ENCODE results near the gene TESK1.
"Not testable (repeated sequence)": the region's sequence is repeated elsewhere in the genome, so short reads cannot be mapped to it uniquely, and the experiment has no call there.

- TF ChIP-seq ESRRA (IDR thresholded peaks at IDR 0.05; ENCODE audit: borderline replicate concordance, low read length); TP53 (CRISPR knock-in tag; IDR thresholded peaks at IDR 0.05); RCOR1 (IDR thresholded peaks at IDR 0.05; ENCODE audit: low read depth, low read length); RAD21 (conservative IDR thresholded peaks at IDR 0.05 in 1 of 2, IDR thresholded peaks at IDR 0.05 in 1 of 2); CHD2 (IDR thresholded peaks at IDR 0.05; ENCODE audit: low read length, partially characterized antibody): not testable (repeated sequence)
- TF ChIP-seq, protein P1, sequence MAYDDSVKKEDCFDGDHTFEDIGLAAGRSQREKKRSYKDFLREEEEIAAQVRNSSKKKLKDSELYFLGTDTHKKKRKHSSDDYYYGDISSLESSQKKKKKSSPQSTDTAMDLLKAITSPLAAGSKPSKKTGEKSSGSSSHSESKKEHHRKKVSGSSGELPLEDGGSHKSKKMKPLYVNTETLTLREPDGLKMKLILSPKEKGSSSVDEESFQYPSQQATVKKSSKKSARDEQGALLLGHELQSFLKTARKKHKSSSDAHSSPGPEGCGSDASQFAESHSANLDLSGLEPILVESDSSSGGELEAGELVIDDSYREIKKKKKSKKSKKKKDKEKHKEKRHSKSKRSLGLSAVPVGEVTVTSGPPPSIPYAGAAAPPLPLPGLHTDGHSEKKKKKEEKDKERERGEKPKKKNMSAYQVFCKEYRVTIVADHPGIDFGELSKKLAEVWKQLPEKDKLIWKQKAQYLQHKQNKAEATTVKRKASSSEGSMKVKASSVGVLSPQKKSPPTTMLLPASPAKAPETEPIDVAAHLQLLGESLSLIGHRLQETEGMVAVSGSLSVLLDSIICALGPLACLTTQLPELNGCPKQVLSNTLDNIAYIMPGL (CRISPR knock-in tag; IDR thresholded peaks at IDR 0.05; ENCODE audit: borderline replicate concordance), result not testable (repeated sequence)
Observed at GRCh38 chr9:35583521-35583920, 21.5 kb upstream of the TESK1 start.

Measured in A549 (cell line).